ENCODE data around the gene TMEM131.

The TMEM131 gene

GRCh38 chr2:97736185-97736584, 259.6 kb downstream of the TMEM131 start:
- no peak for FAIRE-seq

- FAIRE-seq: no peak
Measured at GRCh38 chr2:97735161-97735561, 260.6 kb downstream of the TMEM131 start.

GRCh38 chr2:97734061-97735051, 261.4 kb downstream of the TMEM131 start:
- no peak for FAIRE-seq

- no peak for FAIRE-seq
Measured at GRCh38 chr2:97733341-97734035, 262.3 kb downstream of the TMEM131 start.

GRCh38 chr2:97732436-97733340, 263.1 kb downstream of the TMEM131 start:
- FAIRE-seq: no peak

- no peak for FAIRE-seq
Measured at GRCh38 chr2:97731274-97732020, 264.3 kb downstream of the TMEM131 start.

- FAIRE-seq: no peak
Measured at GRCh38 chr2:97730245-97730644, 265.5 kb downstream of the TMEM131 start.

GRCh38 chr2:97728091-97728731, 267.5 kb downstream of the TMEM131 start:
- FAIRE-seq: no peak

GRCh38 chr2:97727296-97727695, 268.5 kb downstream of the TMEM131 start:
- FAIRE-seq: no peak

- no peak for FAIRE-seq
Measured at GRCh38 chr2:97726261-97727064, 269.3 kb downstream of the TMEM131 start.

GRCh38 chr2:97724946-97725688, 270.6 kb downstream of the TMEM131 start:
- FAIRE-seq: no peak

GRCh38 chr2:97724501-97724900, 271.2 kb downstream of the TMEM131 start:
- FAIRE-seq: no peak

- no peak for FAIRE-seq
Measured at GRCh38 chr2:97724073-97724410, 271.7 kb downstream of the TMEM131 start.

- FAIRE-seq: no peak
Measured at GRCh38 chr2:97723156-97724072, 272.3 kb downstream of the TMEM131 start.

GRCh38 chr2:97722227-97722626, 273.5 kb downstream of the TMEM131 start:
- FAIRE-seq: no peak

- FAIRE-seq: no peak
Measured at GRCh38 chr2:97720746-97721145, 275.0 kb downstream of the TMEM131 start.

- FAIRE-seq: no peak
Measured at GRCh38 chr2:97719362-97720155, 276.2 kb downstream of the TMEM131 start.

GRCh38 chr2:97718942-97719341, 276.8 kb downstream of the TMEM131 start:
- no peak for FAIRE-seq
